GM21367 (cell line): ENCODE results near the gene THRB.
"Not testable (repeated sequence)": the region's sequence is repeated elsewhere in the genome, so short reads cannot be mapped to it uniquely, and the experiment has no call there.

Experiments used
- ATAC-seq: cut with Tn5 transposase; IDR thresholded peaks from one replicate; pipeline ENCODE4 v1.9.1; 2021; ENCODE audit not compliant: unreplicated experiment

THRB gene

DNA sequence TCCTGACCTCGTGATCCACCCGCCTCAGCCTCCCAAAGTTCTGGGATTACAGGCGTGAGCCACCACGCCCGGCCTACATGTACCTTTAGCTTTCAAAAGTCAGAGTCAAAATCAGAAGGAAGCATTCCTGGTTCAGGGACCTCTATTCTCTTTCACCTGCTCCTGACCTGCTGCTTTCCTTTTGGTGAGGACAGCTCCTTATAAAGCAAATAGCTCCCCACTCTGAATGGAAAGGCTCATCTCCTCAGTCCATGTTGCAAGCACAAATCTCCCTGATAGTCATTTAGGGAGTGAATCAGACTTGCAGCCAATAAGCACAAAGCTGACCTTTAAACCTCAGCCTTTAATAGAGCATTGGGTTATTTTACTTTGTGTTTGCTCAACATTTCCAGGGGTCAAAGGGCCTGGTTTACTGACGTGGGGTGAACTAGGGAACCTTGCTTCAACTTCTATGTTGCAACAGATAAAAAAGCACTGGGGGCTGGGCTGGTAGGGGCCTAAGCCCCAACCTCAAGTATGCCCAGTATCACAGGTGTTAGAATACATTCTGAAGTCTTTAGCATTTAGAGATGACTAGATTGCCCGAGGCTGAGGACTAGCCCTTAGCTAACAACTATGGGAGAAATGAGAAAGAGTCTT lies 43.1 kb downstream of the THRB start:
- no peak for ATAC-seq

- ATAC-seq, result no peak
Measured at GRCh38 chr3:24450160-24450907, 44.3 kb downstream of the THRB start.

- no peak for ATAC-seq
Measured at GRCh38 chr3:24447836-24448235, 46.8 kb downstream of the THRB start.

- no peak for ATAC-seq
Measured at GRCh38 chr3:24446032-24446431, 48.6 kb downstream of the THRB start.

DNA sequence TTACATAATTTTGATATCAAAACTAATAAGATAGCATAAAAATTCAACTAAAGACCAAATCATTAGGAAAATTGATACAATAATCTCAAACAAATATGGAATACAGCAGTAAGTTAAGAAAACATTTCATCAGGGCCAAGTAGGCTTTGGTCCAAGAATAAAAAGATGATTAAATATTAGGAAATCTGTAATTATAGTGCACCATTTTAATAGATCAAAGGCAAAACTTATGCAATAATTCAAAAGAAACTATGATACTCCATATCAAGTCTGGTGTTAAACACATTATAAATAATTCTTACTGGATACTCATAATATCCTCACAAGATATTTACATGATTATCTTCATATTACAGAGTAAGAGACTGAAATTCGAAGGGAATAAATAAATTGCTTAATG lies 51.2 kb downstream of the THRB start:
- ATAC-seq, result no peak

DNA sequence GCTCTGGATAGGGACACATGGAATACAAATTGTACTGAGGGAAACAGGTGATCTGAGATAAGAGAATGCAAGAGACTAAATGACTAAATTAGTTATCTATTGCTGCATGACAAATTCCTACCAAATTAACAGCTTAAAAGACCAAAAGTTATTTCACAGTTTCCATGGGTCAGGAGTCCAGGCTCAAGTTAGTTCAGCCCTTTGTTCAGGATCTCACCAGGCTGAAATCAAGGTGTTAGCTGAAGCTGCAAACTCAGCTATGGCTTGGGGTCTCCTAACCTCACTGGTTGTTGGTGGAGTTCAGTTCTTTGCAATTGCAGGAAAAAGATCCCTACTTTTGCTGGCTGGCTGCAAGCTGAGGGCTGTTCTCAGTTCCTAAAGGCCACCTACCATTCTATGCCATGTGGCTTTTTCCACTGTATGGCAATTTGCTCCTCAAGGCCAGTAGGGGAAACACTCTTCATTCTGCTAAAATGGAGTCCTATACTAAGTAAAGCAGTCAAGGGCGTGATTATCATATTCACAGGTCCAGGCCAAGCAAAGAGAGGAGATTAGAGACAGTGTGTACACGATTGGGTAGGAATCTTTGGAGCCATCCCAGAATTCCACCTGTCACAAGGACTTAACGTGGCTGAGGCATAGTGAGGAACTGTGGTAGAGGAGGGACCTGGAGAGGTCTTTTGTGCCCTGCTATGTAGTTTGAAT lies 53.7 kb downstream of the THRB start:
- ATAC-seq, result no peak

- ATAC-seq, result no peak
Measured at GRCh38 chr3:24439021-24439420, 55.6 kb downstream of the THRB start.

DNA sequence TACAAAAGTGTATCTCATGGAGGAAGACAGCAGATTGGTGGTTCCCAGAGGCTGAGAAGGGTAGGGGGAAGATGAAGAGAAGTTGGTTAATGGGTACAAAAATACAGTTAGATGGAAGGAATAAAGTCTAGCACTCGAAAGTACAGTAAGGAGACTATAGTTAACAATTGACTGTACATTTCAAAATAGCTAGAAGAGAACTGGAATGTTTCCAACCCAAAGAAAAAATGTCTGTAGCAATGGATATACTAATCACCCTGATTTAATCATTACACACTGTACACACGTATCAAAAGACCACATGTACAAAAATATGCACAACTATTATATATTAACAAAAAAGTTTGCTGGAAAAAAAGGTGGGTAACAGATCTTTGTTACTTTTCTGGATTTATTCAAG lies 57.3 kb downstream of the THRB start:
- no peak for ATAC-seq

DNA sequence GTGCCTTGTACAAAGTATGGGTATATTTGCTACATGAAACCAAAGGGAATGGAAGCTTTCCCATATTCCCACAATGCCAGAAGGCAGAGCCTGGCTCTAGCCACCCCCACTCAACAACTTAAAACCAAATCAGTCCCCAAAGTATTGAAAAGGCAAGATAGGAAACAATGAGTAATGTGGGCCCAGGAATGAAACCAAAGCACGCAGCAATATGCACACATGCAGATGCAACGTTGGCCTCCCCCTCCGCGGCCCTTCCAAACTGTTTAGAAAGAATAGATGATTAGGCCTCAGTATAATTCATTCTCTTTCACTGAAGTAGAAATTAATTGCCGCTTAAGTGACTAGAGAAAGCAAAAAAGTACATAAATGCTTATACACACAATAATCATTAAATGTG lies 59.1 kb downstream of the THRB start:
- ATAC-seq, result no peak

GRCh38 chr3:24434651-24435050 lies 60.0 kb downstream of the THRB start:
- ATAC-seq, result no peak

DNA sequence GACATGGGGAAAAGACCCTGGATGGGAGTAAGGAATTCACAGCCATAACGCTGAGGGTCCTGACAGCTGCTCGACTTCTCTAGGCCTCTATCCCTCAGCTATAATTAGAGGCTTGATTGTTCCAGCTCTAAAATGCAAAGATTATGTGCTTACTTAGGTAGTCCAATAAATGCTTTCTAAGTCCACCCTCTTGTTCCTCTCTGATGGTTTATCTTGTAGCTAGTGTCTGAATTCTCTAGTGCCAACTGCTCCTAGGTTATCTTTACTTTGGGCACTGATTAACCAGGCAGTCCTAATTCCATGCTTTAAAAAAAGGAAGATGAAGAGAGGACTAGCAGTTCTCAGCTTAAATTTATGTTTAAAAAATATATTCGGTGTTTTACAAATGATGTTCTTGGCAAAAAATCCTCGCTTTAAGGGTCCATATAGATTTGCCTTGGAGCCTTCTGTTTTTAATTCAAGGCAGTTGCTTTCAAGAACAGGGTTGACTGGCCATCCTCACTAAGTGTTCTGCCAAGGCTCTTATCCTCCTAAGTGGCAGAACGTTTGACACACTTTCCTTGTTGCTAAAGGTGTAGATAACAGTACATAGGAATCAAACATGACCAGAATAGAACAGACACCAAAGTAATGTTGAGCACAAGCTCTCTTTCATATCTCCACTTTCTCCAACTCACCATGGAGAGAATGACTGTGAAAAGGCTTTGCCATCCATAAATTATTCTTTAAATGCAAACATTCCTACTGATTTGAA lies 60.6 kb downstream of the THRB start:
- ATAC-seq, result no peak

DNA sequence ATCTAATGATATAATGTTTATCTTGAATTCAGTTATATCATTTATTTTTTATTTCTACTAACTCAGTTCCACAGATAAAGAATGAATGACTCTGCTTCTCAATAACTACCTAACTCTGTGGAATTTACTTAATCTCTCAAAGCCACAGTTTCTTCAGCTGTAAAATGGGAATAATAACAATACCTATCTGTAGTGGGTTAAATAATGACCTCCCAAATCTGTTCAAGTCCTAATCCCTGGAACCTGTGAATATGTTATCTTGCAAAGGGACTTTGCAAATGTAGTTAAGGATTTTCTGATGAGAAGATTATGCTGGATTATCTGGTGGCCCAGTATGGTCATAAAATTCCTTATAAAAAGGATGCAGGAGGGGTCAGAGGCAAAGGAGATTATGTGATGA lies 61.7 kb downstream of the THRB start:
- no peak for ATAC-seq

GRCh38 chr3:24428481-24428880 lies 66.2 kb downstream of the THRB start:
- ATAC-seq, result no peak

- ATAC-seq, result no peak
Measured at GRCh38 chr3:24426896-24427295, 67.8 kb downstream of the THRB start.

GRCh38 chr3:24420829-24421228 lies 73.8 kb downstream of the THRB start:
- not testable (repeated sequence) for ATAC-seq

DNA sequence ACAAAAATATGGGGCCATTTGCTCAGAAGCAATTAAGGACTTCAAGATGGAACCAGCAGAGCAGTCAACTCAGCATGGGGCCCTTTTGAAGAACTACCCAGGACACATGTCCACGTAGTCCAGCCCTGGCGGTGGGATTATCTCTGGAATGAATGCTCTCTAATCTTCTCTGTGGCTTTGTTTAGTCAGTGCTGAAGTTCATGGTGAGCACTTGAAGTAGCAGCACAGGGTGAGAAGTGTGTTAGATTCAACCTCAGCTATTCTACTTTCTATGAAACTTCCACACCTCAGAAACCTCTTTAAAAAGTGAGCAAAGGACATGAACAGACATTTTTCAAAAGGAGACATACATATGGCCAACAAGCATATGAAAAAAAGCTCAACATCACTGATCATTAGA lies 74.4 kb downstream of the THRB start:
- ATAC-seq, result no peak

DNA sequence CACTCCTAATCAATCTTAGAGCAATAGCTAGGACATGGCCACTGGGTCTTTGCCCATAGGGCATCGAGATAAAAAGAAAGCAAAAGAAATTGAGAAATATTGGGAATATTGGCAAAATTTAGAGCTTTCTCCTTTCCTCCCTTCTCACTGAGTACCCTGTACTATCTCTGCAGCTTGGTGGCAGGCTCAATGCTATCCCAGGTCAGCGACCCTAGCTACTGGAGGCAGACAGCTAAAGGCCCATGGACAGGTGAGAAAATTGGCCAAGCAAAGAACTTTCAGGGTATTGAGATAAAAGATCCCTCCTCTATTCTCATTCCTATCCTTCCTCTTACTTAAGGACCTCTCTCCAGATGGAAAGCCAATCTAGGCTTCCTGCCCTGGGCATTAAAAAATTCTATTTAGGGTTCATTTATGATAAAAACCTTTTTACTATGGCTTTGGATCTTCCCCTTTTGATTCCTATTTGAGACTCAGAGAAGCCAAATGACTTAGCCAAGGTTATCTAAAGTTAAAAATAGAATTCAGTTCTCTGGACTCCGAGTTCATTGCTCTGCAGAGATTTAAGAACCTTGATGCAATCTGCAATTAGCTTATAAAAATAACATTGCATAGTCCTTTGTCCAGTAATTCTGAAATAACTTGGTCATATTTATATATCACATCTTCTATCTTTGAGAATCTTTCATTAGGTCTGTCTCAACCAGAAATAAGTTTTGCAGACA lies 75.4 kb downstream of the THRB start:
- no peak for ATAC-seq

GRCh38 chr3:24417730-24418129 lies 76.9 kb downstream of the THRB start:
- ATAC-seq, result no peak

GRCh38 chr3:24416224-24416623 lies 78.4 kb downstream of the THRB start:
- ATAC-seq, result no peak

- ATAC-seq, result no peak
Measured at GRCh38 chr3:24415824-24416223, 78.8 kb downstream of the THRB start.

DNA sequence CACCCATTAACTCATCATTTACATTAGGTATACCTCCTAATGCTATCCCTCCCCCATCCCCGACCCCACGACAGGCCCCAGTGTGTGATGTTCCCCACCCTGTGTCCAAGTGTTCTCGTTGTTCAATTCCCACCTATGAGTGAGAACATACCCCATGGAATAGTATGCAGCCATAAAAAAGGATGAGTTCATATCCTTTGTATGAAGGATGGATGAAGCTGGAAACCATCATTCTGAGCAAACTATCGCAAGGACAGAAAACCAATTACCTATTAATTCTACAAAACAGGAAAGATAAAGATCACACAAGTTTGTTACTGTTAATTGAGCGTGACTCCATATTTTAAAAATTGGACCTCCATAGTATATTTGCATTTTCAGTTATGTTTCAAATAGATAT lies 81.0 kb downstream of the THRB start:
- ATAC-seq, result not testable (repeated sequence)
